ENCODE data around the gene MED13L. TPM values are rescaled to one million over a fixed set of nuclear protein-coding genes. Genes with fewer than 3 reads are reported as not detected.

MED13L gene
- total and polyA plus RNA-seq, 4 donors: 7.9 to 94.0 (median 37.7) TPM

DNA sequence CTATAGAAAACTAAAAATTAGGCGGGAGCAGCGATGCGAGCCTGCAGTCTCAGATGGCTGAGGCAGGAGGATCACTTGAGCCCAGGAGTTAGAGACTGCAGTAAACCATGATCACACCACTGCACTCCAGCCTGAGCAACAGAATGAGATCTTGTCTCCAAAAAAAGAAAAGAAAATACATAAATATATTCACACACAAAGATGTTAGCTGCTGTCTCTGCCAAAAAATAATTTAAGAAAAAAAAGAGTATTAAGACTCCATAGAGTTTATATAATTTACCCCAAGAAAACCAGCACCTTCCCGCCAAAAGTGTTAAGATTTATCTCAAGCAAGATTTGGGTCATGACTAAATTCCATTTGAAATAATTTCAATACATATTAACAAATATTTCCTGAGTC lies 102.6 kb downstream of the MED13L start:
- H3K27me3 ChIP-seq (ENCODE audit: control insufficient read depth in 4 of 4, insufficient read depth in 4 of 4, low read length in 3 of 4): no peaks in the 10 kb centered on the region
- no peak for DNase-seq (ENCODE audit: low spot score)
- no peaks in the 10 kb centered on the region for H3K36me3 ChIP-seq (ENCODE audit: control insufficient read depth in 4 of 4, insufficient read depth in 3 of 4, low read depth in 1 of 4, low read length in 3 of 4)
- H3K27ac ChIP-seq (ENCODE audit: low read depth in 1 of 2, low read length in 2 of 2): no peak overlapping the region
- TF ChIP-seq HNF4G (IDR thresholded peaks at IDR 0.05) (no peak), EGR1 (IDR thresholded peaks at IDR 0.05; ENCODE audit: low read depth in 2 of 2) (no peak), TAF1 (conservative IDR thresholded peaks at IDR 0.05) (no peak), SP1 (IDR thresholded peaks at IDR 0.05) (no peak)
- TF ChIP-seq, protein P1, sequence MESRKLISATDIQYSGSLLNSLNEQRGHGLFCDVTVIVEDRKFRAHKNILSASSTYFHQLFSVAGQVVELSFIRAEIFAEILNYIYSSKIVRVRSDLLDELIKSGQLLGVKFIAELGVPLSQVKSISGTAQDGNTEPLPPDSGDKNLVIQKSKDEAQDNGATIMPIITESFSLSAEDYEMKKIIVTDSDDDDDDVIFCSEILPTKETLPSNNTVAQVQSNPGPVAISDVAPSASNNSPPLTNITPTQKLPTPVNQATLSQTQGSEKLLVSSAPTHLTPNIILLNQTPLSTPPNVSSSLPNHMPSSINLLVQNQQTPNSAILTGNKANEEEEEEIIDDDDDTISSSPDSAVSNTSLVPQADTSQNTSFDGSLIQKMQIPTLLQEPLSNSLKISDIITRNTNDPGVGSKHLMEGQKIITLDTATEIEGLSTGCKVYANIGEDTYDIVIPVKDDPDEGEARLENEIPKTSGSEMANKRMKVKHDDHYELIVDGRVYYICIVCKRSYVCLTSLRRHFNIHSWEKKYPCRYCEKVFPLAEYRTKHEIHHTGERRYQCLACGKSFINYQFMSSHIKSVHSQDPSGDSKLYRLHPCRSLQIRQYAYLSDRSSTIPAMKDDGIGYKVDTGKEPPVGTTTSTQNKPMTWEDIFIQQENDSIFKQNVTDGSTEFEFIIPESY (IDR thresholded peaks at IDR 0.05): no peak
- H3K4me1 ChIP-seq (ENCODE audit: control insufficient read depth in 4 of 4, insufficient read depth in 4 of 4, low read length in 3 of 4): peaks cover 0 to 6% (median 3%) of the 10 kb centered on the region in 4 donors
- 98% methylated on average over 4 of the region's 4 CpGs for WGBS
- H3K9me3 ChIP-seq (ENCODE audit: control insufficient read depth in 4 of 4, low read length in 3 of 4): no peaks in the 10 kb centered on the region
- H3K4me3 ChIP-seq (ENCODE audit: low read depth in 1 of 3, low read length in 3 of 3): no peak overlapping the region
- no peak overlapping the region for H3K9ac ChIP-seq (ENCODE audit: low read depth in 1 of 2, low read length in 2 of 2)

DNA sequence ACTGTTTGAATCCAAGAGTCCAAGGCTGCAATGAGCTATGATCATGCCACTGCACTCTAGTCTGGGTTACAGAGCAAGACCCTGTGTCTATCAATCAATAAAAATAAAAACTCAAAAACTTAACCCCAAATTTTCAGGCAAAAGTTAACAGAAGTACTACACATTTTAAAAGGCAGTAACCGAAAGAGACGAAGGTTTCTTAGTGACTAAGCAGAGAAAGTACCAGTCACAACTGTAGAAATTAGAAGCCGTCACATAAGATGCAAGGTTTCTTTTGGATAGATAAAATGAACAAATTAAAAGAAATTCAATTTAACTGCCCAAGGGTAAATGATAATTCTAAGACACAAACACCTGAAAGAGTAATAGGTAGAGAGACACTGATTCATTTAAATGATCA lies 103.5 kb downstream of the MED13L start:
- H3K27ac ChIP-seq (ENCODE audit: low read depth in 1 of 2, low read length in 2 of 2): no peak overlapping the region
- no peak overlapping the region for H3K4me3 ChIP-seq (ENCODE audit: low read depth in 1 of 3, low read length in 3 of 3)
- no peaks in the 10 kb centered on the region for H3K9me3 ChIP-seq (ENCODE audit: control insufficient read depth in 4 of 4, low read length in 3 of 4)
- H3K36me3 ChIP-seq (ENCODE audit: control insufficient read depth in 4 of 4, insufficient read depth in 3 of 4, low read depth in 1 of 4, low read length in 3 of 4): no peaks in the 10 kb centered on the region
- H3K4me1 ChIP-seq (ENCODE audit: control insufficient read depth in 4 of 4, insufficient read depth in 4 of 4, low read length in 3 of 4): peaks cover 0 to 6% (median 3%) of the 10 kb centered on the region in 4 donors
- TF ChIP-seq EGR1 (IDR thresholded peaks at IDR 0.05; ENCODE audit: low read depth in 2 of 2) (no peak), JUND (IDR thresholded peaks at IDR 0.05) (no peak), NR2F2 (IDR thresholded peaks at IDR 0.05) (no peak), FOXA2 (IDR thresholded peaks at IDR 0.05) (no peak), RAD21 (IDR thresholded peaks at IDR 0.05) (no peak), HNF4A (conservative IDR thresholded peaks at IDR 0.05) (no peak), FOXA1 (IDR thresholded peaks at IDR 0.05) (no peak), HNF4G (IDR thresholded peaks at IDR 0.05) (no peak), SP1 (IDR thresholded peaks at IDR 0.05) (no peak)
- TF ChIP-seq, protein P2, sequence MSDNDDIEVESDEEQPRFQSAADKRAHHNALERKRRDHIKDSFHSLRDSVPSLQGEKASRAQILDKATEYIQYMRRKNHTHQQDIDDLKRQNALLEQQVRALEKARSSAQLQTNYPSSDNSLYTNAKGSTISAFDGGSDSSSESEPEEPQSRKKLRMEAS (IDR thresholded peaks at IDR 0.05): no peak
- TF ChIP-seq, protein P3, sequence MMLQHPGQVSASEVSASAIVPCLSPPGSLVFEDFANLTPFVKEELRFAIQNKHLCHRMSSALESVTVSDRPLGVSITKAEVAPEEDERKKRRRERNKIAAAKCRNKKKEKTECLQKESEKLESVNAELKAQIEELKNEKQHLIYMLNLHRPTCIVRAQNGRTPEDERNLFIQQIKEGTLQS (IDR thresholded peaks at IDR 0.05): no peak
- TF ChIP-seq, protein P4, sequence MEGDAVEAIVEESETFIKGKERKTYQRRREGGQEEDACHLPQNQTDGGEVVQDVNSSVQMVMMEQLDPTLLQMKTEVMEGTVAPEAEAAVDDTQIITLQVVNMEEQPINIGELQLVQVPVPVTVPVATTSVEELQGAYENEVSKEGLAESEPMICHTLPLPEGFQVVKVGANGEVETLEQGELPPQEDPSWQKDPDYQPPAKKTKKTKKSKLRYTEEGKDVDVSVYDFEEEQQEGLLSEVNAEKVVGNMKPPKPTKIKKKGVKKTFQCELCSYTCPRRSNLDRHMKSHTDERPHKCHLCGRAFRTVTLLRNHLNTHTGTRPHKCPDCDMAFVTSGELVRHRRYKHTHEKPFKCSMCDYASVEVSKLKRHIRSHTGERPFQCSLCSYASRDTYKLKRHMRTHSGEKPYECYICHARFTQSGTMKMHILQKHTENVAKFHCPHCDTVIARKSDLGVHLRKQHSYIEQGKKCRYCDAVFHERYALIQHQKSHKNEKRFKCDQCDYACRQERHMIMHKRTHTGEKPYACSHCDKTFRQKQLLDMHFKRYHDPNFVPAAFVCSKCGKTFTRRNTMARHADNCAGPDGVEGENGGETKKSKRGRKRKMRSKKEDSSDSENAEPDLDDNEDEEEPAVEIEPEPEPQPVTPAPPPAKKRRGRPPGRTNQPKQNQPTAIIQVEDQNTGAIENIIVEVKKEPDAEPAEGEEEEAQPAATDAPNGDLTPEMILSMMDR (IDR thresholded peaks at IDR 0.05; ENCODE audit: low read depth, low read length, missing input control): no peak
- TF ChIP-seq, protein P5, sequence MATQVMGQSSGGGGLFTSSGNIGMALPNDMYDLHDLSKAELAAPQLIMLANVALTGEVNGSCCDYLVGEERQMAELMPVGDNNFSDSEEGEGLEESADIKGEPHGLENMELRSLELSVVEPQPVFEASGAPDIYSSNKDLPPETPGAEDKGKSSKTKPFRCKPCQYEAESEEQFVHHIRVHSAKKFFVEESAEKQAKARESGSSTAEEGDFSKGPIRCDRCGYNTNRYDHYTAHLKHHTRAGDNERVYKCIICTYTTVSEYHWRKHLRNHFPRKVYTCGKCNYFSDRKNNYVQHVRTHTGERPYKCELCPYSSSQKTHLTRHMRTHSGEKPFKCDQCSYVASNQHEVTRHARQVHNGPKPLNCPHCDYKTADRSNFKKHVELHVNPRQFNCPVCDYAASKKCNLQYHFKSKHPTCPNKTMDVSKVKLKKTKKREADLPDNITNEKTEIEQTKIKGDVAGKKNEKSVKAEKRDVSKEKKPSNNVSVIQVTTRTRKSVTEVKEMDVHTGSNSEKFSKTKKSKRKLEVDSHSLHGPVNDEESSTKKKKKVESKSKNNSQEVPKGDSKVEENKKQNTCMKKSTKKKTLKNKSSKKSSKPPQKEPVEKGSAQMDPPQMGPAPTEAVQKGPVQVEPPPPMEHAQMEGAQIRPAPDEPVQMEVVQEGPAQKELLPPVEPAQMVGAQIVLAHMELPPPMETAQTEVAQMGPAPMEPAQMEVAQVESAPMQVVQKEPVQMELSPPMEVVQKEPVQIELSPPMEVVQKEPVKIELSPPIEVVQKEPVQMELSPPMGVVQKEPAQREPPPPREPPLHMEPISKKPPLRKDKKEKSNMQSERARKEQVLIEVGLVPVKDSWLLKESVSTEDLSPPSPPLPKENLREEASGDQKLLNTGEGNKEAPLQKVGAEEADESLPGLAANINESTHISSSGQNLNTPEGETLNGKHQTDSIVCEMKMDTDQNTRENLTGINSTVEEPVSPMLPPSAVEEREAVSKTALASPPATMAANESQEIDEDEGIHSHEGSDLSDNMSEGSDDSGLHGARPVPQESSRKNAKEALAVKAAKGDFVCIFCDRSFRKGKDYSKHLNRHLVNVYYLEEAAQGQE (IDR thresholded peaks at IDR 0.05): no peak
- WGBS: 94% methylated on average over 3 of the region's 3 CpGs
- no peak for DNase-seq (ENCODE audit: low spot score)
- H3K27me3 ChIP-seq (ENCODE audit: control insufficient read depth in 4 of 4, insufficient read depth in 4 of 4, low read length in 3 of 4): no peaks in the 10 kb centered on the region
- no peak overlapping the region for H3K9ac ChIP-seq (ENCODE audit: low read depth in 1 of 2, low read length in 2 of 2)
